Tibial artery (tissue), 4 donors: ENCODE results near the gene RNLS.

Experiments used
- DNase-seq, 2 donors: peaks; one replicate each; pipeline ENCODE4 v3.0.0-alpha.2; 2019
- H3K27ac ChIP-seq, 2 donors: fragments of 200-600 bp; sonication (generic) in 1 of 2; 1 replicate in 1 of 2; 2 replicates in 1 of 2; pipeline ENCODE4 v1.5.1; 2018 to 2019; ENCODE audit warnings: mild to moderate bottlenecking in 1 of 2
- H3K27me3 ChIP-seq, 2 donors: fragments of 200-600 bp; sonication (generic) in 1 of 2; one replicate each; pipeline versions ENCODE4 v1.5.1 to v1.6.0; 2016 to 2019
- H3K36me3 ChIP-seq, 3 donors: fragments of 200-600 bp; sonication (generic) in 2 of 3; one replicate each; pipeline ENCODE4 v1.5.1; 2016 to 2019; ENCODE audit warnings: mild to moderate bottlenecking in 2 of 3
- H3K4me1 ChIP-seq, 4 donors: fragments of 200-600 bp; sonication (generic) in 2 of 4; 1 replicate in 3 of 4; 2 replicates in 1 of 4; pipeline ENCODE4 v1.5.1; 2016 to 2019
- H3K4me3 ChIP-seq, 2 donors: fragments of 200-600 bp; sonication (generic) in 1 of 2; 1 replicate in 1 of 2; 2 replicates in 1 of 2; pipeline ENCODE4 v1.5.1; 2018 to 2019; ENCODE audit warnings: mild to moderate bottlenecking in 2 of 2
- H3K9me3 ChIP-seq, 3 donors: fragments of 200-600 bp; sonication (generic) in 1 of 3; one replicate each; pipeline ENCODE4 v1.5.1; 2016 to 2019
- intact Hi-C: fragments of 100-400 bp; cut with DNase I; formaldehyde crosslinking; loops from one replicate; pipeline ENCODE4 v1.15.0; 2023; ENCODE audit warnings: low total_unique reads
- TF ChIP-seq, protein P1 (sequence below), 2 experiments: fragments of 200-600 bp in 1 of 2; fragments of 450-650 bp in 1 of 2; IDR thresholded peaks; one replicate each; pipeline ENCODE4 v1.5.1; 2017 to 2019; ENCODE audit warnings: antibody characterized with exemption in 2 of 2, mild to moderate bottlenecking in 1 of 2, moderate library complexity in 1 of 2

The RNLS gene

DNA sequence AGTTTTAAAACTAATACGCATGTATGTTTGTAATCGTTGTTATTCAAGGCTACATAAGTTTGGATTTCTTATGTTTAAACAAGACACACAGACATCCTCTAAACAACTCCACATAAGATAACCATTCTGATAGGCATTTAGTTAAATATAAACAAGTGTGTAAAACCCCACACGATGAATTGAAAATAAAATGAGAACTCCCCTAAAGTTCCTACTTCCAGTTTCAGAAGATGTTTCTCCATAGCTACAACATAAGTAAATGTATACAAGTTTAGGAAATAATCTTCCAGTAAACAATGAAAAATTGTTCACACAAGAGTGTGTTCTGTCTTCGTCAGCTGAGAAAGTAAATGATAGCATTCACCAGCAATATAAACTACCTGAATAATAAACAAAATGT lies 246.8 kb downstream of the RNLS start:
- intact Hi-C loops, result no loop called here
- no peaks in the 10 kb centered on the region for H3K27me3 ChIP-seq
- H3K4me1 ChIP-seq, result no peaks in the 10 kb centered on the region
- TF ChIP-seq, protein P1, sequence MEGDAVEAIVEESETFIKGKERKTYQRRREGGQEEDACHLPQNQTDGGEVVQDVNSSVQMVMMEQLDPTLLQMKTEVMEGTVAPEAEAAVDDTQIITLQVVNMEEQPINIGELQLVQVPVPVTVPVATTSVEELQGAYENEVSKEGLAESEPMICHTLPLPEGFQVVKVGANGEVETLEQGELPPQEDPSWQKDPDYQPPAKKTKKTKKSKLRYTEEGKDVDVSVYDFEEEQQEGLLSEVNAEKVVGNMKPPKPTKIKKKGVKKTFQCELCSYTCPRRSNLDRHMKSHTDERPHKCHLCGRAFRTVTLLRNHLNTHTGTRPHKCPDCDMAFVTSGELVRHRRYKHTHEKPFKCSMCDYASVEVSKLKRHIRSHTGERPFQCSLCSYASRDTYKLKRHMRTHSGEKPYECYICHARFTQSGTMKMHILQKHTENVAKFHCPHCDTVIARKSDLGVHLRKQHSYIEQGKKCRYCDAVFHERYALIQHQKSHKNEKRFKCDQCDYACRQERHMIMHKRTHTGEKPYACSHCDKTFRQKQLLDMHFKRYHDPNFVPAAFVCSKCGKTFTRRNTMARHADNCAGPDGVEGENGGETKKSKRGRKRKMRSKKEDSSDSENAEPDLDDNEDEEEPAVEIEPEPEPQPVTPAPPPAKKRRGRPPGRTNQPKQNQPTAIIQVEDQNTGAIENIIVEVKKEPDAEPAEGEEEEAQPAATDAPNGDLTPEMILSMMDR (IDR thresholded peaks at IDR 0.05), result no peak
- no peak overlapping the region for H3K27ac ChIP-seq
- no peaks in the 10 kb centered on the region for H3K36me3 ChIP-seq
- H3K4me3 ChIP-seq, result no peak overlapping the region
- no peak for DNase-seq
- H3K9me3 ChIP-seq, result no peaks in the 10 kb centered on the region

DNA sequence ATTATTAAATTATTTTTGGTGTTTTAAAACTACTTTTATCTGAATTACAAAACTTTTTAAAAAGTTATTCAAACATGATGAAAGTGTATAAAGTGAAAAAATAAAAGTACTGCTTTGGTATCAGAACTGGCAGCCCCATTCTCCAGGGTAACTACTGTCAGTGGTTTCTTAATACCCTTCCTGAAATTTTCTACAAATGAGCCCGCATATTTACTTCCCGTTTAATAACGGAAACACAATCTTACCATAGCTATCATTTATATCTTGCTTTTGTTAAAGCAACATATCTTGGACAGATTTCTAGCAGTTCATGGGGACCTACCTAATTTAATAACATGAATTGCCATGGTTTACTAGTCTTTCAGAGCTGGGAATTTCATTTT lies 249.9 kb downstream of the RNLS start:
- H3K27ac ChIP-seq, result no peak overlapping the region
- no peak for DNase-seq
- intact Hi-C loops, result no loop called here

DNA sequence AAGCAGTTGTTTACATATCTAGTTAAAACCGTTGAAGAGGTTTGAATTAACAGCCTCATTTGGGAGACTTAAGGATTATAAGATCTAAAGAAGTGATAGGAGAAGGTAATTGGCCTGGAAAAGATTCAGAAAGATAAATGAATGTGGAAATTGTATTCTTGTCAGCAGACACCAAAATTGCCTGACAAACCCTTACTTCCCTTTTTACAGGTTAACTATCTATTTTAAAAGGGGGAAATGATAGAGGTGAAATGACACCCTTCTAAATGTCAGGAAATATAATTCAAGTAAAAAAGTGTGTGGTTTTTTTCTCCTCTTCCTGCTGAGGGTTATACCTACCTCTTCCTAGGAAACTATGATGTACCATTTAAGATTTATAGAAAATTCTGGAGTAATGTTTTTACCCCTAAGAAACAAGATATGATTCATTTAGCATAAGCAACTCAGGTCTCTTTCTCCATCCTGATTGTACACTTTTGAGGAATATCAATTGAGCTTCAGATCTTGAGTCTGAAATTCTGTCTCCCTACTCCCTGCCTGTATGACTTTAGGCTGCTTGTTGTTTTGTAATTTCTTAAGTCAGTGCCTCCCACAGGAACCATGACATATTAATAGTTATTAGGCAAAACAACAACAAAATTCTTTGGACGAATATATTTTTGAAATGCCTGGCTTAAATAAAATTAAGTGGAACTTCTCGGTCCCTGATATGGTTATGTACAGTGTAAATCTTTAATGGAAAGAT lies 250.4 kb downstream of the RNLS start:
- Histone ChIP-seq H3K9me3 (no peaks in the 10 kb centered on the region), H3K4me1 (no peaks in the 10 kb centered on the region), H3K27ac (no peak overlapping the region), H3K36me3 (no peaks in the 10 kb centered on the region), H3K4me3 (no peak overlapping the region), H3K27me3 (no peaks in the 10 kb centered on the region)
- DNase-seq, result no peak
- intact Hi-C loops, result no loop called here
- TF ChIP-seq, protein P1 (IDR thresholded peaks at IDR 0.05), result no peak

More for the DNA sequence above, 249.9 kb downstream of the RNLS start:
- no peaks in the 10 kb centered on the region for H3K36me3 ChIP-seq
- H3K9me3 ChIP-seq, result no peaks in the 10 kb centered on the region
- TF ChIP-seq, protein P1 (IDR thresholded peaks at IDR 0.05), result no peak
- H3K4me1 ChIP-seq, result no peaks in the 10 kb centered on the region
- H3K27me3 ChIP-seq, result no peaks in the 10 kb centered on the region
- no peak overlapping the region for H3K4me3 ChIP-seq

DNA sequence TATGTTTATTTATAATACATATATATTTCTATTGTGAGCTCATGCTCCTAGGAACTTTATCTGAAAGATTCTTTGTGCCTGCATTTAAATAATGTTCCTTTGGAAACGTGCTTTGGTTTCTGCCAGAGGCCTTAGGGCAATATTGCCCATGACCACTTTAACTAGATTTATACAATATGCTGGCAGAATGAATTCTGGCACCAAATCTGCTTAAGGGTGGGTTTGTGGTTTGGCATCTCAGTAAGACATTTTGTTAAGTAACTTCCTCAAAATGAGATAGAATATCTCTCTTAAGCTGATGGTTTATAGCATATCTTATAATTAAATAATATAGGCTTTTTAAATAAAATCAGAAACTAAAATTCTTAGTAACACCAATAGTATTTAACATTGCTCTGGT lies 252.9 kb downstream of the RNLS start:
- DNase-seq, result no peak
- TF ChIP-seq, protein P1 (IDR thresholded peaks at IDR 0.05), result no peak
- Histone ChIP-seq H3K9me3 (no peaks in the 10 kb centered on the region), H3K4me1 (no peaks in the 10 kb centered on the region), H3K36me3 (no peaks in the 10 kb centered on the region), H3K27me3 (no peaks in the 10 kb centered on the region), H3K27ac (no peak overlapping the region), H3K4me3 (no peak overlapping the region)
- intact Hi-C loops, result no loop called here

DNA sequence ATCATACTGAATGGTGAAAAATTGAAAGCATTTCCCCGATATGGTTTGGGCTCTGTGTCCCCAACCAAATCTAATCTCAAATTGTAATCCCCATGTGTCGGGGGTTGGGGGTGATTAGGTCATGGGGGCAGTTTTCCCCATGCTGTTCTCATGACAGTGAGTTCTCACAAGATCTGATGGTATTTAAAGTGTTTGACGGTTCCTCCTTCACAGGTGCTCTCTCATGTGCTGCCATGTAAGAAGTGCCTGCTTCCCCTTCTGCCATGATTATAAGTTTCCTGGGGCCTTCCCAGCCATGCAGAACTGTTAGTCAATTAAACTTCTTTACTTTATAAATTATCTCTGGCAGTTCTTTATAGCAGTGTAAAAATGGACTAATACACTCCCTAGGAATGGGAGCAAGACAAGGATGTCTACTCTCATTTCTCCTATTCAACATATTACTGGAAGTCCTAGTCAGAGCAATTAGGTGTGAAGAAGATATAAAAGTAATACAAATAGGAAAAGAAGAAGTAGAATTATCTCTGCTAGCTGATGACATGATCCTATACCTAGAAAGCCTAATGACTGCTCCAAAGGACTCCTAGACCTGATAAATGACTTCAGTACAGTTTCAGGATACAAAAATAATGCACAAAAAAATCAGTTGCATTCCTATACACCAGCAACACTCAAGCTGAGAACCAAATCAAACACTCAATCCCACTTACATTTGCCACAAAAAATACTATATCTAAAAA lies 260.6 kb downstream of the RNLS start:
- Histone ChIP-seq H3K27me3 (no peaks in the 10 kb centered on the region), H3K27ac (no peak overlapping the region), H3K36me3 (no peaks in the 10 kb centered on the region), H3K9me3 (peaks cover 0 to 28% (median 10%) of the 10 kb centered on the region in 3 donors), H3K4me3 (no peak overlapping the region), H3K4me1 (no peaks in the 10 kb centered on the region)
- no peak for DNase-seq
- intact Hi-C loops, result no loop called here
- TF ChIP-seq, protein P1 (IDR thresholded peaks at IDR 0.05), result no peak
